ENCODE results near the gene CUX1.

- TF ChIP-seq POLR2AphosphoS5 (IDR thresholded peaks at IDR 0.05) (no peak), CTCF (IDR thresholded peaks at IDR 0.05) (no peak), POLR2A (IDR thresholded peaks at IDR 0.05) (no peak)
Observed at GRCh38 chr7:102045681-102046372, 228.4 kb downstream of the CUX1 start.
